Iris pigment epithelial cell (primary cell): ENCODE results near the gene VNN1.
"Not testable (repeated sequence)": the region's sequence is repeated elsewhere in the genome, so short reads cannot be mapped to it uniquely, and the experiment has no call there.

Experiments
- DNase-seq: peaks from one replicate; pipeline ENCODE4 v3.0.0-alpha.2; 2011; ENCODE audit warnings: low read depth

VNN1 gene

DNA sequence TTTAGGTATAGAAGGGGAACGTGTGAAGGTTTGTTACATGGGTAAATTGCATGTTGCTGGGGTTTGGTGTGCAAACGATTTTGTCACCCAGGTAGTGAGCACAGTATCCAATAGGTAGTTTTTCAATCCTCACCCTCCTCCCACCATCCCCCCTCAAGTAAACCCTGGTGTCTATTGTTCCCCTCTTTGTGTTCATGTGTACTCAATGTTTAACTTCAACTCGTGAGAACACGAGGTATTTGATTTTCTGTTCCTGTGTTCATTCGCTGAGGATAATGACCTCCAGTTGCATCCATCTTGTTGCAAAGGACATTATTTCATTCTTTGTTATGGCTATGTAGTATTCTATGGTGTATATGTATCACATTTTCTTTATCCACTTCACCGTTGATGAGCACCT is 11.6 kb upstream of the VNN1 start:
- DNase-seq = no peak

GRCh38 chr6:132719736-132720448 is 6.0 kb upstream of the VNN1 start:
- no peak for DNase-seq

GRCh38 chr6:132715881-132716637 is 2.2 kb upstream of the VNN1 start:
- no peak for DNase-seq

GRCh38 chr6:132715204-132715603 is 1.3 kb upstream of the VNN1 start:
- peak; percentile 77 for DNase-seq

GRCh38 chr6:132714160-132714559 is 305 bp upstream of the VNN1 start:
- no peak for DNase-seq

GRCh38 chr6:132712366-132712765 is 1.5 kb downstream of the VNN1 start:
- DNase-seq = peak; percentile 56

GRCh38 chr6:132708771-132709170 is 5.1 kb downstream of the VNN1 start:
- no peak for DNase-seq

GRCh38 chr6:132708002-132708401 is 5.9 kb downstream of the VNN1 start:
- no peak for DNase-seq

DNA sequence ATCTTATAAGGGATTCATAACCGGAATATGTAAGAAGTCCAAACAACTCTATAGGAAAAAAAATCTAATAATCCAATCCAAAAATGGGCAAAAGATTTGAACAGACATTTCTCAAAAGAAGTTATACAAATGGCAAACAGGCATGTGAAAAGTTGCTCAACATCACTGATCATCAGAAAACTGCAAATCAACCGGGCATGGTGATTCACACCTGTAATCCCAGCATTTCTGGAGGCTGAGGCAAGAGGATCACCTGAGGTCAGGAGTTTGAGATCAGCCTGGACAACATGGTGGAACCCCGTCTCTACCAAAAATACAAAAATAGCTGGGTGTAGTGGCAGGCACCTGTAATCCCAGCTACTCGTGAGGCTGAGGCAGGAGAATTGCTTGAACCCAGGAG is 7.1 kb downstream of the VNN1 start:
- not testable (repeated sequence) for DNase-seq

DNA sequence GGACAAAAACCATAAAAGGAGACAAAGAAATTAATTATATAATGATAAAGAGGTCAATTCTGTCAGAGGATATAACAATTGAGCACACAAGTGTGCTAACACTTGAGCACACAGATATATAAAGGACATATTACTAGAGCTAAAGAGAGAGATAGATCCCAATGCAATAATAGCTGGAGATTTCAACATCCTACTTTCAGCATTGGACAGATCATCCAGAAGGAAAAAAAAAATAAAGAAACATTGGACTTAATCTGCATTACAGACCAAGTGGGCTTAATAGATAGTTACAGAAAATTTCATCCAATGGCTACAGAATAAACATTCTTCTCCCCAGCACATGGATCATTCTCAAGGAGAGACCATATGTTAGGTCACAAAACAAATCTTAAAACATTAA is 9.9 kb downstream of the VNN1 start:
- DNase-seq = no peak

DNA sequence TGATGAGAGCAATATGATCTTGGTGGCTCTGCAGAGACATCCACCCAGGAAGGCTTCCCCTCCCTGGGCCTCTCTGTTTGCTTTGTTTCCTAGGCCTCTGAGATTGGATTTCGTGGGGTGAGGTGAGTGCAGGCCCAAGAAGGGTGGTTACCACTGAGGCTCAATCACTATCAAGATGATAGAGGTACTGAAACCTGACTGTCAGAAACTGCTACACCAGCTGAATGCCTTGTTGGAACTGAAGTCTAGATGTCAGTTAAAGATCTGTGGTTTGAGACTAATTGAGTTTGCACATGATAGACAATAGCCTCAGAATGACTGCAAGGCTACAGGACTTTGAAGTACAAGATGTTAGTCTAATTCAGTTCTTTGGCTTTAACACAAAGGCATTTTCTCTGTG is 15.2 kb downstream of the VNN1 start:
- DNase-seq = no peak

- DNase-seq = peak; percentile 31
Observed at GRCh38 chr6:132695773-132696172, 18.1 kb downstream of the VNN1 start.

- DNase-seq = peak; percentile 64
Observed at GRCh38 chr6:132693478-132693877, 20.4 kb downstream of the VNN1 start.

DNA sequence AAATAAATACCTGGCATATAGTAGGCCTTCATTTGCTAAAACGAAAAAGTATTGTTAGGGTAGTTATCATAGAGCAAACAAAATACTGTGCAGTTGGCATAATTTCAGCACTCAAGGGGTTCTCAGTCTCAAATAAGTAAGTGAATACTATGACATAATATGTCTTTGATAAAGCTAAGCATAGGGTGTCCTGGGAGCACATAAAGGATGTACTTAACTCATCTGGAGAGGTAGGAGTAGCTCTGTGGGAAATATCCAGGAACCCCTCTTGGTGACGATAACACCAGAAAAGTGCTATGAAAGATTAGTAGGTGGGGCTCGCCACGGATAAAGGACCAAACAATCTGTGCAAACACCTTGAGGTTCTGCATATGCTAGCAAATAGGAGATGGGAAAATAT is 23.2 kb downstream of the VNN1 start:
- no peak for DNase-seq

- DNase-seq = peak; percentile 70
Observed at GRCh38 chr6:132687306-132687705, 26.5 kb downstream of the VNN1 start.

GRCh38 chr6:132686531-132686930 is 27.3 kb downstream of the VNN1 start:
- no peak for DNase-seq

GRCh38 chr6:132685009-132685408 is 28.8 kb downstream of the VNN1 start:
- no peak for DNase-seq

- peak; percentile 14 for DNase-seq
Observed at GRCh38 chr6:132684272-132684671, 29.6 kb downstream of the VNN1 start.

GRCh38 chr6:132683543-132683942 is 30.3 kb downstream of the VNN1 start:
- DNase-seq = peak; percentile 76

- not testable (repeated sequence) for DNase-seq
Observed at GRCh38 chr6:132679094-132679493, 34.8 kb downstream of the VNN1 start.

DNA sequence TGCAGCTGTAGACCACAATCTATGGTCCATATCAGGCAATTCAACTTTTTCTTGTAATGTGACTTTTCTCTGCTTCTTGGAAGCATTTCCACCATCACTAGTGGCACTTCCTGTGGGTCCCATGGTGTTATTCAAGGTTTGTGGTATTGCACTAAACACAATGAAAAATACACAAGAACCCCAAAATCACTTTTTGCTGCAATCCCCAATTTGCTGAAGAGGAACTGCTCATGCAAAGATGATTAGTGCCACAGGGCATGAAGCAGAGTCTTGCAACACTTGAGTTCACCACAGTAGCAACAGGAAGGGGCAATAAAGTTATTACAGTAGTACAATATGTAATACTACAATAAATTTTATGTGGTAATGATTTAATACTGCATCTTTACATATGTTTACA is 38.1 kb downstream of the VNN1 start:
- no peak for DNase-seq

DNA sequence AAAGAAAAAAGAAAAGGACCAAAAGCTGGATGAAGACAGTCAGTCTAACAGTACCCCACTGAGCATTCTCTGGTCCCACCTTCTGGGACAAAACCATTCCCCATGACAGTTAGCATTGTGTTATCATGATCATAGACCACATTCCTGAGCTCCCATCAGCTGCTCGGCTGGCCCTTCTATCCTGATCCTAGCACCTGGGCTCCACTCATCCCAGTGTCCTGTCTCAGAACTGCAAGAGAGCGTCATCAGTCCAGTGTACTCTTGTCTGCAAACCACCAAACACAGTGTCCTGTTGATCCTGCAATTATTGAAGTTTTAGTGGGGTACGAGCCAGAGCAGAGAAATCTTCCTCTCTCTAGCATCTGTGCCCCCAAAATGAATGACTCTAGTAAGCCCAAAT is 38.9 kb downstream of the VNN1 start:
- DNase-seq = no peak

GRCh38 chr6:132673376-132674094 is 40.3 kb downstream of the VNN1 start:
- no peak for DNase-seq
